Measurements from ENCODE around the gene CDRT4.
"Not testable (repeated sequence)": the region's sequence is repeated elsewhere in the genome, so short reads cannot be mapped to it uniquely, and the experiment has no call there.

The CDRT4 gene

GRCh38 chr17:15456972-15457722 lies 10.3 kb downstream of the CDRT4 start:
- DNase-seq = peak; percentile 68 to 82

GRCh38 chr17:15456496-15456895 lies 10.9 kb downstream of the CDRT4 start:
- no peak for DNase-seq

- no peak for DNase-seq
Measured at GRCh38 chr17:15454346-15454745, 13.1 kb downstream of the CDRT4 start.

- peak; percentile 20 to 69 for DNase-seq
Measured at GRCh38 chr17:15453782-15454181, 13.6 kb downstream of the CDRT4 start.

- DNase-seq = no peak
Measured at GRCh38 chr17:15453246-15453645, 14.2 kb downstream of the CDRT4 start.

GRCh38 chr17:15452746-15453145 lies 14.7 kb downstream of the CDRT4 start:
- no peak for DNase-seq

GRCh38 chr17:15451680-15452079 lies 15.7 kb downstream of the CDRT4 start:
- DNase-seq = no peak

GRCh38 chr17:15448580-15448956 lies 18.9 kb downstream of the CDRT4 start:
- no peak for DNase-seq

- no peak for DNase-seq
Measured at GRCh38 chr17:15447928-15448579, 19.4 kb downstream of the CDRT4 start.

- no peak for DNase-seq
Measured at GRCh38 chr17:15446036-15446435, 21.4 kb downstream of the CDRT4 start.

- DNase-seq = no peak
Measured at GRCh38 chr17:15444805-15445204, 22.6 kb downstream of the CDRT4 start.

GRCh38 chr17:15442311-15443180 lies 24.9 kb downstream of the CDRT4 start:
- DNase-seq = peak; percentile 44 to 86

- no peak for DNase-seq
Measured at GRCh38 chr17:15441315-15441714, 26.1 kb downstream of the CDRT4 start.

GRCh38 chr17:15440347-15440746 lies 27.1 kb downstream of the CDRT4 start:
- no peak for DNase-seq

GRCh38 chr17:15439205-15439985 lies 28.0 kb downstream of the CDRT4 start:
- DNase-seq = not testable (repeated sequence)

GRCh38 chr17:15438491-15439105 lies 28.8 kb downstream of the CDRT4 start:
- DNase-seq = no peak

- no peak for DNase-seq
Measured at GRCh38 chr17:15437303-15437635, 30.2 kb downstream of the CDRT4 start.

GRCh38 chr17:15436473-15437302 lies 30.7 kb downstream of the CDRT4 start:
- DNase-seq = peak; percentile 49 to 63

- no peak for DNase-seq
Measured at GRCh38 chr17:15434956-15435355, 32.5 kb downstream of the CDRT4 start.

- DNase-seq = no peak
Measured at GRCh38 chr17:15432807-15433611, 34.4 kb downstream of the CDRT4 start.

- DNase-seq = no peak
Measured at GRCh38 chr17:15431766-15432165, 35.7 kb downstream of the CDRT4 start.
